GM19324 (cell line): ENCODE measurements around the gene PIAS4.

ENCODE experiments used
- ATAC-seq: cut with Tn5 transposase; IDR thresholded peaks from one replicate; pipeline ENCODE4 v1.9.1; 2021; ENCODE audit warnings: mild to moderate bottlenecking, moderate library complexity; ENCODE audit not compliant: unreplicated experiment, low FRiP score

Gene PIAS4

DNA sequence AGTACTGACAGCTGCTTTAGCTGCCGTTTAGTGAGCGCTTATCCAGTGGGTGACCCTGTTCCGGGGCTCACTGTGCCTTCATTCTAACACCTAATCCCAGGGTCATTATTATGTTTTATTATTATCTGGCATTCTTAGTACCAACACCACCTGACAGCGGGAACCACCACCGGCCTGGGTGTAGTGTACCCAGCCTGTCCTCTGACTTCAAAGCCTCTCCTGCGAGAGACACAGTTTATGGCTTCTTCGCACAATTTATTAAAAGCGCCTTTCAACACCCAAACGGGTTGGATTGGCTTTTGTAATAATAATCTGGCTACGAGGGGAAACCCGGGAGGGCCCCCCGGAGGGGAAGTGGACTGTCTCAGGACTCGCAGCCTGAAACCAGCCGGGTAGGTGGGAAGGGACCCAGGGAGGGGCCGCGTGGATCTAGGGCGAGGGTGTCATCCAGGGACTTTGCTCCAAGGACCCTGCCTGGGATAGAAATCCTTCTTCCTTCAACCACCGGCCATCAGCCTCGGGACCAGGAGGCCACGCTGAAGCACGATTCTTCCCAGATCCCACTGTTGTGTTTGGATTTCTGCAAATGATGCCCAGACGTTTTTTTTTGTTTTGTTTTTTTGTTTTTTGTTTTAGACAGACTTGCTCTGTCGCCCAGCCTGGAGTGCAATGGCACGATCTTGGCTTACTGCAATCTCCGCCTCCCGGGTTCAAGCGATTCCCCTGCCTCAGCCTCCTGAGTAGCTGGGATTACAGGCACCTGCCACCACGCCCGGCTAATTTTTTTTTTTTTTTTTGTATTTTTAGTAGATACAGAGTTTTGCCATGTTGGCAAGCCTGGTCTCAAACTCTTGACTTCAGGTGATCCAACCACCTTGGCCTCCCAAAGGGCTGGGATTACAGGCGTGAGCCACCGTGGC lies 60.8 kb downstream of the PIAS4 start:
- ATAC-seq, result no peak

- no peak for ATAC-seq
These were observed 61.9 kb downstream of the PIAS4 start for GRCh38 chr19:4069331-4069959.

DNA sequence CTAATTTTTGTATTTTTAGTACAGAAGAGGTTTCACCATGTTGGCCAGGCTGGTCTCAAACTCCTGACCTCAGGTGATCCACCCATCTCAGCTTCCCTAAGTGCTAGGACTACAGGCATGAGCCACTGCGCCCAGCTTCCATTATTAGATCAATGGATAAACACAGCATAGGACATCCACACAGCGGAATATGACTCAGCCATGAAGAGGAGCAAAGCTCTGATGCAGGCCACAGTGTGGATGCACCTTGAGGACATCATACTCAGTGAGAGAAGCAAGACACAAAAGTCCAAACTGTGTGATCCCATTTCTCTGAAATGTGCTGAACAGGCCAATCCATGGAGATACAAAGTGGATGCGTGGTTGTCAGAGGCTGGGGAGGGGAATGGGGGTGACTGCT lies 64.1 kb downstream of the PIAS4 start:
- ATAC-seq, result no peak

DNA sequence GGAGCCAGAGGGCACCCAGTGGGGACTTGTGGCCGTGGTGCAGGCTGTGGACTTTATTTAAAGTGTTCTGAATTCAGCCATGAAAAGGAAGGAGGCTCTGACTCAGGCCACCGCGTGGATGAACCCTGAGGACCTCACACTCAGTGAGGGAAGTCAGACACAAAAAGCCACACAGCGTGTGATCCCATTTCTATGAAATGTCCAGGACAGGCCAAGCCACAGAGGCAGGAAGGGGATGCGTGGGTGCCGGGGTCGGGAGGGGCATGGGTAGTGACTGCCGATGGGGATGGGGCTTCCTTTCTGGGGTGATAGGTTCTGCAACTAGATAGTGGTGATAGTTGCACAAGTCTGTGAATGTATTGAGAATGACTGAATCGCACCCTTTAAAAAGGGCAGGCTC lies 67.8 kb downstream of the PIAS4 start:
- no peak for ATAC-seq

DNA sequence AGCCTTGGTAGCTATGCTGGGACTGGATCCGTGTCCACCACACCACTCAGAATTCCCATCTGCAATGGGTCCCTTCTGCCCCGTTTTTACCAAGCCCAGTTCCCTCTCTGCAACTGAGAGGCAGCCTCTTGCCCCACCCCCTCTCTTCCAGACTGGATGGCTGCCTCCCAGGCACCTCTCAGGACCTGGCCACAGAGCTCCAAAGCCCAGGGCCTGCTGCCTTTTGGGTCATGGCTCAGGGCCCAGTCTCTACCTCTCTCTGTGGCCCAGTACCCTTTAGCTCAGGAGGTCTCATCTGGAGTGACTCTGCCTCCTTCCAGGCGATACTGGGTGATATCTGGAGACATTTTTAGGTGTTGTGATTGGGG lies 69.5 kb downstream of the PIAS4 start:
- ATAC-seq, result no peak

- no peak for ATAC-seq
These were observed 70.5 kb downstream of the PIAS4 start for GRCh38 chr19:4077800-4078684.

DNA sequence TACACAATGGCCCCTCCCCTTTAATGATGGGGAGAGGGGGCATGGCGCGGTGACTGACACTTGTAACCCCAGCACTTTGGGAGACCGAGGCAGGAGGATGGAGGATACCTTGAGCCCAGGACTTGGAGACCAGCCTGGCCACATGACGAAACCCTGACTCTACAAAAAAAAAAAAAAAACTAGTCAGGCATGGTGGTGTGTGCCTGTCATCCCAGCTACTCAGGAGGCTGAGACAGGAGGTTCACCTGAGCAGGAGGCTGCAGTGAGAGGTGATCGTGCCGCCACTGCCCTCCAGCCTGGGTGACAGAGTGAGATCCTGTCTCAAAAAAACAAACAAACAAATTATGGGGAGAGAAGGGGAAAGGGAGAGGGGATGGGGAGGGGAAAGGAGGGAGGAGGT lies 72.9 kb downstream of the PIAS4 start:
- ATAC-seq, result no peak

DNA sequence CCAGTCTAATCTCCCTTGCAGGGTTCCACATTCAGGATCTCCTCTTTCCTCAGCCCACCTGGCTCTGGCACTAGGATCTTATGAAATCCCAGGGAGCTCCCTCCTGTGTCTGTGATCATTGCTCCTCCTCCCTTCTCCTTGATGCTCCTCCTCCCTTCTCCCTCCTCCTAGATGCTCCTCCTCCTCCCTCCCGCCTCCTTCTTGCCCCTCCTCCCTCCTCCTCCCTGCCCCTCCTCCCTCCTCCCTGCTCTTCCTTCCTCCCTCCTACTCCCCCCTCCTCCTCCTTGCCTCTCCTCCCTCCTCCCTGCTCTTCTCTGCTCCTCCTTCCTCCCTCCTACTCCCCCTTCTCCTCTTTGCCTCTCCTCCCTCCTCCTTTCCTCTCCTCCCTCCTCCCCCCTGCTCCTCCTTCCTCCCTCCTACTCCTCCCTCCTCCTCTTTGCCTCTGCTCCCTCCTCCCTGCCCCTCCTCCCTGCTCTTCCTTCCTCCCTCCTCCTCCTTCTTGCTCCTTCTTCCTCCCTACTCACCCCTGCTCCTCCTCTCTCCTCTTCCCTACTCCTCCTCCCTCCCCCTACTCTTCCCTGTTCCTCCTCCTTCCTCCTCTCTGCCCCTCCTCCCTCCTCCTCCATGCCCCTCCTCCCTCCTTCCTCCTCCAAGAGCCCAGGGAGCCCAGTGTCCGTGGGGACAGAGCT lies 74.0 kb downstream of the PIAS4 start:
- no peak for ATAC-seq

DNA sequence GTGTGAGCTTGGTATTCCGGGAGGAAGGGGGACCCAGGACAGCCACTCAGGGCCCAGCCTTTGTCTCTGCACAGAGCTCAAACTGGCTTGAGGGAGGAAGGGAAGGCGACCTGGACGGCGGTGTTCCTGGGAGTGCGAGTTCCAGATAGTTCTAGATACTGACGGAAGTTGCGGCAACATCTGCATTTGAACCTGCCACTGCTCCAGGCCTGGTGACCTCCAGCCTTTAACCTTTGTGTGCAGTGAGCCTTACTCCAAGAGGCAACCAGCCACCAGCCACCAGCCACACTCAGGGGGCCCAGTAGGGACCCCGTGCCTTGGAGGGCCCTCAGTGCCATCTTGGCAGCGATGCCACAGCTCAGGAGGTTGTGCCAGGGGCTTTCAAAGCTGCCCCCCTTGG lies 74.6 kb downstream of the PIAS4 start:
- no peak for ATAC-seq

DNA sequence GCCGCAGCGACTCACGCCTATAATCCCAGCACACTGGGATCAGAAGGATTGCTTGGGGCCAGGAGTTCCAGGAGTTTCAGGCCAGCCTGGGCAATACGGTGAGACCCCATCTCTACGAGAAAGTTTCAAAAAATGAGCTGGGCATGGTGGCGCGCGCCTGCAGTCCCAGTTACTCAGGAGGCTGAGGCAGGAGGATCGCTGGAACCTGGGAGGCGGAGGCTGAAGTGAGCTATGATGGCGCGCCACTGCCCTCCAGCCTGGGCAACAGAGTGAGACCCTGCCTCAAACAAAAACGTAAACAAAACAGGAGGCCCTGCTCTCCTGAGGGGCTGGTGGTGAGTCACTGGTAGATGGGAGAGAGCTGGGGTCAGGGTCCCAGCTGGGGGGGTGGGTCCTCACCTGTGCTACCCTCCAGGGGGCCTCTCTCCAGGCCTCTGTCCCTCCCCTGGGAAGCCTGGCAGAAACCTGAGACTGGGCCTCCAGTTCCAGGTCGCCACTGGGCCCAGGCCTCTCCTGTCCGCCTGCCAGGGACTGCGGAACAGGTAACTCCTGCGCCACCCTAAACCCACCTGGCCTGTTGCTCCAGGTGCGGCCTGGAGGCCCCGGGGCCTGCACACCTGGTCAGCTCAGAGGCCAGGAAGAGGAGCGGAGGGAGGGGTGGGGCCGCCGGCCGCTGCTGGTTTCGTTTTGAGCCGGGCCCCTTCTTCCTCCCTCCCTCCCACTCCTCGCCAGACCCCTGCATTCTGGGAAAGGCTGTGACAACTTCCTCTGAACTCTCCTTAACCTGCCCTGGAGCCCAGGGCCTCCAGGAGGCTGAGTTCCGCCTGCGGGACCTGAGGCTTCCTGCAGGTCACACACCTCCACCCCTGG lies 76.4 kb downstream of the PIAS4 start:
- no peak for ATAC-seq

GRCh38 chr19:4084547-4084877 lies 77.0 kb downstream of the PIAS4 start:
- no peak for ATAC-seq

DNA sequence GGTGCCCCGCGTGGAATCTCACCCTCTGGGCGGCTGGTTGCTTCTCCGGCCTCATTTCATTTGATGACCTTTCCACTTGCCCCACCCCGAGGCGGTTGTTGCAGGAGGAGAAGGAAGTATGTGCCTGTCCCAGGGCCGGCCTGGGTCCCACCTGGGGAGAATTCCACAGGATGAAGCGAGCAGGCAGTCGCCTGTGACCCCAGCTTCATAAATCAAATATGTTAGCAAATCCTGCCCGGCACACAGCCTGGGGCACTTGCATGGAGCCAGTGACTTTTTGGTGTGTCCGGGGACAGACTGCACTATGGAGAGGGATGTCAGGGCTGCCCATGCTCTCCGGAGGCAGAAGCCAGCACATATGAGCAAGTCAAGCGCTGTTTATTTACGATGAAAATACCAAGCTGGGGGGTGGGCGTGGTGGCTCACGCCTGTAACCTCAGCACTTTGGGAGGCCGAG lies 78.9 kb downstream of the PIAS4 start:
- ATAC-seq, result no peak

GRCh38 chr19:4087787-4088679 lies 80.5 kb downstream of the PIAS4 start:
- no peak for ATAC-seq

- ATAC-seq, result no peak
These were observed 81.4 kb downstream of the PIAS4 start for GRCh38 chr19:4088975-4089374.
